ENCODE data around the gene PAX8.

GRCh38 chr2:113316085-113316484 is 37.4 kb upstream of the PAX8 start:
- TF ChIP-seq RAD21 (IDR thresholded peaks at IDR 0.05; ENCODE audit: low read length) (no peak), JUND (IDR thresholded peaks at IDR 0.05) (no peak), EP300 (IDR thresholded peaks at IDR 0.05; ENCODE audit: borderline replicate concordance in 1 of 2, low read depth in 1 of 2, low read length in 1 of 2) (no peak), CTCF (IDR thresholded peaks at IDR 0.05) (no peak), NFIC (IDR thresholded peaks at IDR 0.05; ENCODE audit: borderline replicate concordance) (no peak), POLR2AphosphoS5 (IDR thresholded peaks at IDR 0.05; ENCODE audit: low read depth, low read length) (no peak), NRF1 (IDR thresholded peaks at IDR 0.05; ENCODE audit: low read depth, low read length) (no peak), PBX3 (IDR thresholded peaks at IDR 0.05) (no peak), FOXM1 (IDR thresholded peaks at IDR 0.05; ENCODE audit: low read depth) (no peak)
